Measurements from ENCODE around the gene CDH13.

The CDH13 gene

DNA sequence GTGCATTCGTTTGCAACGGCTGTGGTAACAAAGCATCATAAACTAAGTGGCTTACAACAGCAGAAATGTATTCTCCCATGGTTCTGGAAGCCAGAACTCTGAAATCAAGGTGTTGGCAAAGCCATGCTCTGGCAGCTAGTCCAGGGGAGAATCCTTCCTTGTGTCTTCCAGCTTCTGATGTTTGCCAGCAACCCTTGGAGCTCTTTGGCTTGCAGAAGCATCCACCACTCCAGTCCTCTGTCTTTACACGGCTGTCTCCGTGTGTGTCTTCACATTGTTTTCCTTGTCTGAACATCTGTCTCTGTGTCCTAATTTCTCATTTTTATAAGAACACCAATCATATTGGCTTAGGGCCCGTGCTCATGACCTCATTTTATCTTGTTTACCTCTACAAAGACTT lies 915.7 kb downstream of the CDH13 start:
- DNase-seq = no peak

DNA sequence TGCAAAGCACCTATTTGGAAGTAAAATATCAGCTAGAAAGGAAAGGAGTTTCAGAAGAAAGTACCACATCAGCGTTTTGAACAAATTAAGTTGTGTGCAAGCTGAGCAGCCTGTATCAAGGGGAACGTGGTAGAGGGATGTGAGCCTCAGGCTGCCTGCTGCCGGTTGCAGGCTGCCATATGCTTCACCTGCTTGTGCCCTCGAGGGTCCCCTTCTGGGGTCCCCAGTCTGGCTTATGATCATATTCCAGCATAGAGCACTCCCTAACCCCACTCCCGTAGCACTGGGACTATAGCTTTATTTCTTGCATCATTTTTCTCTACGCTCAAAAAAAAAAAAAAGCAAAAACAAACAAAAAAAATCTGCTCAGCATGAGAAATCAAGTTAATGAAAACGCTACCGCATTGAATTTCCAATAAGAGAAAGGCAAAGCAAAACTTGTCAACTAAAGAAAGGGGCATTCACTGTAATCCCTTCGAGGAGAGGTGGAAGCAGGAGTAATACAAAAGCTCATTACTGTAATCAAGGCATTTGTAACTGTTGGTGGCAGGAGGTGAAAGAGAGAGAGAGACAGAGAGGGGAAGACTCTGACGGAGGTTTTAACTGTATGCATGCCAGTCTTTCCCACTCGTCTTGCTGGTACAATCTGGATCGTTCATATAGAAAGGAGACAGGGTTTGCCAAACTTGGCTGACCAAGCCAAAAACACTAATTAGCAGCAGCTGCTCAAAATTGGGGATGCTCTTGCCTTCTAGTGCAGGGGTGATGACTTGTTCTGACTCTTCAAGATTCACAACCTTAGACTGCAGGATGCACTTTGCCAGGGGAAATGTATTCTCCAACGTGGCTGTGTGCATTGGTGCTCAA lies 922.8 kb downstream of the CDH13 start:
- no peak for DNase-seq

DNA sequence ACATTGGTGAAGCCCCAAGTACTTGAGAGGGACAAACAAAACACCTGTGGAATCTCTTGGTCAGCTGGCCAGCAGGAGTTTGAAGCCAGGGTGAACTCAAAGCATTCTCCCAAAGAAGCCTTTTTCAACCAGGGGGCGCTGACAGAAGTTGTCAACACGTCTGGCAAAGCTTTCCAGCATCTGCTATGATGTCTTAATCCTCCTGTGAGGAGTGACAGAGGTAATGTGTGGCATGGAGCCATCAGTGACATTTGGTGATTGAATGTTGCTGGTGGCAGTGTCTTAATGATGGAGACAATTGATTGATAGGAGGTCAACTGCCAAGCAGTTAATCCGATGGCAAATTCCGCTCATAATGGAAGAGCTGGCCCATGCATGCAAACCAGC lies 923.4 kb downstream of the CDH13 start:
- no peak for DNase-seq

- no peak for DNase-seq
Measured at GRCh38 chr16:83552228-83552627, 925.5 kb downstream of the CDH13 start.

DNA sequence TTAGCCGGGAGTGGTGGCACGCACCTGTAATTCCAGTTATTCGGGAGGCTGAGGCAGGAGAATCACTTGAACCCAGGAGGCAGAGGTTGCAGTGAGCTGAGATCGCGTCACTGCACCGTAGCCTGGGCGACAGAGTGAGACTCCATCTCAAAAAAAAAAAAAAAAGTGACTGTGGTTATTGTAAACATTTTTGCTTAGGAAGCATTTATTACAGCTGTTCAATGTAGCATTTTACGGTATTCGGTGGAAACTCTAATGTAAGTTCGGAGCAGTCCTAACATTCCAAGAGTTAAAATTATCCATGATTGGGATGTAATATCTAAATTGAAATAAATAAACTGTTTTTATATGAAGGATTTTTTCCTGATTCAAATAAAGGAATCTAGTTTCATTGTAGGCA lies 926.2 kb downstream of the CDH13 start:
- no peak for DNase-seq

- no peak for DNase-seq
Measured at GRCh38 chr16:83554096-83554495, 927.3 kb downstream of the CDH13 start.

DNA sequence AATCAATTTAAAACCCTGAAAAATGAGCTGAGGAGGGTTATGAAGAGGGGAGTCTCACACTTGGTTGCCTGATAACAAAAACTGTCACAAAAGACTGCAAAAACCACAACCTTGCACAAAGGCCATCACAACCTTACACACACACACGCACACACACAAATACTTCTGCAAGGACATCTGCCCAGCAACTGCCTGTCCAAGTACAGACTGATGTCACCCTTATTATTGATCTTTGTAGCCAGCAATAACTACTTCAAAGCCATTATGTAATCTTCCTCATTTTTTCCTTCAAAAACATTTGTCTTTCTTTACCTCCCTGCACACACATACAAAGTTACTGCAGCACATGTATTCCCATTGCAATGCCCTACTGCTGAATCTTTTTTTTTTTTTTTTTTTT lies 927.8 kb downstream of the CDH13 start:
- no peak for DNase-seq

GRCh38 chr16:83561876-83562275 lies 935.1 kb downstream of the CDH13 start:
- DNase-seq = no peak

DNA sequence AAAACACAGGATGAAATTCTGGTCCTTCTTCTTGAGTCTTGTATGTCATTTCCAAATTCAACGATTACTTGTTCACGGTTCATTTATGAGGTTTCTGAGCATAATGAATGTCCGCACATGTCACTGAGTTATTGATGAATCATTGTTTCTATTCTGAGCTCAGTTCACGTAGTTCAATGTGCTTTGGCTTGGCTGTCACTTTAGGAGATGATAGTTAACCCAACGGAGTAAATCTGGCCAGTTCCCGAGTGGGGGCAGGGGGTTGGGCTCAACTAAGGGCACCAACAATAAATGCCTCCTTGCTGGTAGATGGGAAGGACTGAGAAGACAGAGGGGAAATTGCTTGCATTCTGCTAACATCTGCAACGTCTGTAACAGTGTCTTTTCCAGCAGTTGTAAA lies 941.6 kb downstream of the CDH13 start:
- no peak for DNase-seq

DNA sequence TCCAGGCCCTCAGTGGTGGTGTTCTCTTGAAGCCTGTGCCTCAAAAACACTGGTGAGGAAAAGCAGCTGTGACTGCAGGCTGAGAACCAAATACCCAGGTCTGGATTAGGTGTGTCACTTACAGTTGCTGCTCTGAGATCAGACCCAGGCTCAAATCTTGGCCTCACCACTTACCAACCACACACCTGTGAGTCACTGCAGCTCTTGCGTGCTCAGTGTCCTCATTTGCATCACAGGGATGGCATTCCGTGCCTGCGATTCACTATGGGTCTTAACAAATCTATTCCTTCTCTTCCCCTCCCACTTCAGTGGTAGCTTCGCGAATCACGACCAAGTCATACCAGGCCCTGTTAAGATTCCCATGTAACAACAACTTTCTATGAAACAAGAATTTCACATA lies 947.6 kb downstream of the CDH13 start:
- no peak for DNase-seq

DNA sequence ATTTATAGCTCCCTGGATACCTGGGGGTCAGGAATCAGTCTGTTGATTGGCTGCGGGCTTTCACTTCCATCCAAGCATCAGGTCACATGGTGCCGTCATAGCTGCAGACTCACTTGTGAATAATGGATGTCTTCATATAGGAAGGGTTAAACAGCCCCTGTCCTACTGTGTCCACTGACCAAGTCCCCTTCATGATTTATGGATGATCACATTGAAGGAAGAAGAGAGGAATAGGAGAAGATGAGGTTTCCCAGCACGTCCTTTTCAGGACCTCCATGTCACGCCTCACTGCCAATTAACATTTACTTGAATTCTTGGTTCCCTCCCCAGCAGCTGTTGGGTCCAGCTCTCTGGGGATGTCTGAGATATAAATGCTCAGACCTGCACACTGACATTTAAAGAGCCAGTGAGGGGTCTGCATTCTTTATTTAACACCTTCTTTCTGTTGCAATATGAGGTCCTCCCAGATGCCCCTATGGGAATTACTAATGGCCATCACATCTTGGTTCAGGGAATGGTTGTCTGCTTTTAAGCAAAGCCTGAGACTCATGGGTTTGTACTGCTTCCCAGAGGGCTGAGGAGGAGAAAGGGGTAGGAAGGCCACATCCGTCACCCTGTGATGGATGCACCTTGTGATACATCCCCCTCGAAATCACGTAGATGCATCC lies 950.4 kb downstream of the CDH13 start:
- no peak for DNase-seq

DNA sequence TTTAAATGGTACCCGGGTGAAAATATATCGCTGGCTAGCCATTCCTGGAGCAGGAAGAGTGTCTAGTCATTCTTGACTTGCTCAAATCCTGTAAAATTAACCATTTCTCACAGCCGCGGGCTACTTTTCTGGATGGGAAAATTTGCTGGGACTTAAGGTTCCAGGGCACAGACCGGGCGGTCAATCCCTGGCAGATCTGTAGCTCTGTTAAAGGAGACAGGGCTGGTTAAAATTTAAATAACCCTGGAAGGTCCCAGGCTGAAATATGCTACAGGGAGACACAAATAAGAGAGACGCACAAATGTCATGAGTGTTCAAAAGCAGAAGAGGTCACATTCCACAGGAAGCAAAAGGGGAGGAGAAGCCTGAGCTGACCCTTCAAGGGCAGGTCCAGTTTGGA lies 951.4 kb downstream of the CDH13 start:
- no peak for DNase-seq

- no peak for DNase-seq
Measured at GRCh38 chr16:83579027-83579426, 952.3 kb downstream of the CDH13 start.

GRCh38 chr16:83579436-83579835 lies 952.7 kb downstream of the CDH13 start:
- no peak for DNase-seq

- DNase-seq = no peak
Measured at GRCh38 chr16:83581082-83581481, 954.3 kb downstream of the CDH13 start.

DNA sequence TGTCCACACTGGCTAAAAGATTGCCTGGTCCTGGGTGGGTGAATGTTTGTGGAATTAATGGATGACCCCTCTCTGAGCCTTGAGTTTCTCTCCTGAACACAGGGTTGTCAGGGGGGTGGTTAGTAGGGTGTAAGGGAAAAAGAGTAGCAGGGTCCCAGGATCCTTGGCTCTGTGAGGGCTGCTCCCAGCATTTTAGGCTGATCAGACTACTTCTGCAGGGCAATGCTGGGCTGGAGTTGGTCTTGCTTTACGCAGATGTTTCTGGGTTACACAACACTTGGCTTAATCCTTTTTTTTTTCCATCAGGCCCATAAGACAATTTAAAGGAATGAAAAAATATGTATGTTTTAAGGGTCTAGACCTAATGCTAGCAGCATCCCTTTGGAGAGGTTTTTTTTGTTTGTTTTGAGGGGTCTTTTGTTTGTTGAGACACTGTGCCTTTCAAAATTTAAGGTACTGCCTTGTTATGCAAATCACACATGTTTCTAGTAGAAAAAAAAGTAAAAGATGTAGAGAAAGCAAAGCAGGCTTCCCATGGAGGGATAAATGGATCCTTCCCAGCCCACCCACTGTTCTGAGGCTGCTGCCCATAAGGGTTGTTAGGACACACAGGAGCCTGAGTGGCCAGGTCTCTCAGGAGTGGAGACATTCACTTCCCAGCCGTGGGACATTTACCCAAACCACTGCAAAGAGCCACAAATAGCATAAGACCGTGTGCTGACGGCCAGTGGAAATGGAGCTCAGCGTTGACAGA lies 955.4 kb downstream of the CDH13 start:
- DNase-seq = no peak

DNA sequence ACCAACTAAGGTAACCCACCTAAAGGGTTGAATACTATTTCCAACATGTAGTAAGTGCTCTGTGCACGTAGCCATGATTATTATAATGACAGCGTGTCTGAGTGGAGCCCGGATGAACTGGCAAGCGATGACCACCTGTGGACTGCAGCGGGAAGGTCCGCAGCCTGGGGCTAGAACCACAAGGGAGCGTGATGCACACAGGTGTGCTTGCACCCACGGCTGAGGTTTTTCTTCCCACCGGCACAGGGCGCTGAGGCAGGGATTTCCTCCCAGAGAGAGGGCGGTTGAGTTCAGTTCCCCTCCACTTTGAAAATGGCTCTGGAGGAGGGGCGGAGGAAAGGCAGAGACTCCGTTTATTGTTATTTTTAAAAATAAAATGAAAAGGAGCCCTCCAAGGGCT lies 959.3 kb downstream of the CDH13 start:
- DNase-seq = peak in 2 of 3 experiments; percentile 18 to 74

- DNase-seq = peak; percentile 27 to 76 (median 31)
Measured at GRCh38 chr16:83586461-83587200, 959.9 kb downstream of the CDH13 start.

GRCh38 chr16:83587201-83587600 lies 960.4 kb downstream of the CDH13 start:
- DNase-seq = no peak

DNA sequence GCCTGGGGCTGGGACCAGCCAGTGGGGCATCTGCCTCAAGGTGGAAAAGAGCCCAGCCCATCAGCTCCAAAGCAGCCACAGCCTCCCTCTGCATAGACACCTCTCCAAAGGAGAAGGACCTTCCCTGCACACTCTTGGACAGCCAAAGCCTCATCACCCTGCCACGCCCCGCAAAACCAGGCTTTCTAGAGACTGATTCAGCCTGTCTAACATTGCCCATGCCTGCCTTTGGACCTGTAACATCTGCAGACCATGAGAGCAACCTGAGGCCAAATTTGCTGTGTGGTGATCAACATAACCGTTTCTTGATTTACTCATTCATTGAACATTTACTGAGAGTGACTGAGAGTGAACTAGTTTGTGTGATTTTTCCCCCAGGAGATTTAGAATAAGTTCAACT lies 961.3 kb downstream of the CDH13 start:
- no peak for DNase-seq

GRCh38 chr16:83589576-83589975 lies 962.8 kb downstream of the CDH13 start:
- no peak for DNase-seq

DNA sequence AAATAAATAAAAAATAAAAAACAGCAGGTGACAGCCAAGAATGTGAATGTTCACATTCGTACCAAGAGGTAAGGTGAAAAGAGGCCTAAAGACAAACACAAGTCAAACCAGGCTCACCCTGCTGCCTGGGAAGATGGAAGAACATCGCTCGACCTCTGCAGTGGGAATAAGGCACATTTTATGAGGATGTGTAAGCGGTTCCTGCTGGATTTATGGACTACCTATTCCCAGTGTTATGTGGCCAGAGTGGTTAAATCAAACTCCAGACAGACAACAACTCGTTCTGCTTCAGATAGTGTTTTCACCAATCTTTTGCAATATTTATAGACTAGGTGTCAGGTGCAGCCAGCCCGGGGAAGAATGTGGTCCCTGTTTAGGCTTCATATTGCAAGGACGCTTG lies 966.0 kb downstream of the CDH13 start:
- no peak for DNase-seq

Measured in NCI-H1417 (cell line).